DND-41 (cell line): ENCODE measurements around the gene SPTBN5.

Experiments
- ATAC-seq: fragments of 200-7000 bp; cut with Tn5 transposase; 3 replicates; pipeline ENCODE4 v1.9.1; 2021; ENCODE audit warnings: low read depth; ENCODE audit not compliant: insufficient read depth
- DNase-seq: peaks from one replicate; pipeline ENCODE4 v3.0.0-alpha.2; 2020
- H2AFZ ChIP-seq: 2 replicates; pipeline ENCODE4 v1.6.0; 2012; ENCODE audit warnings: low read depth, low read length
- H3K27ac ChIP-seq: 2 replicates; pipeline ENCODE4 v1.5.1; 2012; ENCODE audit warnings: low read length, inconsistent platforms
- H3K27me3 ChIP-seq: fragments of 200-600 bp; sonication (generic); 2 replicates; pipeline ENCODE4 v1.6.0; 2012; ENCODE audit warnings: low read length, mild to moderate bottlenecking, inconsistent platforms; ENCODE audit not compliant: insufficient read depth, poor library complexity
- H3K36me3 ChIP-seq: 2 replicates; pipeline ENCODE4 v1.5.1; 2012; ENCODE audit warnings: low read length, inconsistent platforms; ENCODE audit not compliant: insufficient read depth
- H3K4me1 ChIP-seq: 2 replicates; pipeline ENCODE4 v1.5.1; 2012; ENCODE audit warnings: mild to moderate bottlenecking, low read length; ENCODE audit not compliant: insufficient read depth
- H3K4me2 ChIP-seq: 2 replicates; pipeline ENCODE4 v1.6.0; 2012; ENCODE audit warnings: mild to moderate bottlenecking, moderate library complexity, low read length, inconsistent platforms; ENCODE audit not compliant: insufficient read depth
- H3K4me3 ChIP-seq, 2 experiments: fragments of 200-600 bp in 1 of 2; shearing (Covaris generic) in 1 of 2; 2 replicates each; pipeline ENCODE4 v1.5.1; 2012 to 2016; ENCODE audit warnings: inconsistent platforms in 2 of 2, low read length in 2 of 2, mild to moderate bottlenecking in 2 of 2, low read depth in 1 of 2, moderate library complexity in 1 of 2
- H3K79me2 ChIP-seq: 2 replicates; pipeline ENCODE4 v1.6.0; 2012; ENCODE audit warnings: low read length, inconsistent platforms; ENCODE audit not compliant: insufficient read depth
- H3K9ac ChIP-seq: 2 replicates; pipeline ENCODE4 v1.6.0; 2012; ENCODE audit warnings: low read depth, mild to moderate bottlenecking, inconsistent platforms, low read length, moderate library complexity
- H3K9me3 ChIP-seq: 2 replicates; pipeline ENCODE4 v1.5.1; 2012; ENCODE audit warnings: low read length, moderate library complexity, mild to moderate bottlenecking, inconsistent platforms; ENCODE audit not compliant: insufficient read depth, severe bottlenecking
- H4K20me1 ChIP-seq: 2 replicates; pipeline ENCODE4 v1.6.0; 2012; ENCODE audit warnings: low read length; ENCODE audit not compliant: insufficient read depth
- CTCF ChIP-seq: IDR thresholded peaks from 2 replicates; pipeline ENCODE4 v1.5.1; 2012; ENCODE audit warnings: borderline replicate concordance, low read length, moderate library complexity, mild to moderate bottlenecking; ENCODE audit not compliant: poor library complexity, severe bottlenecking; ENCODE audit errors: extremely low read depth
- EZH2 ChIP-seq: IDR thresholded peaks from 3 replicates; pipeline ENCODE4 v1.6.1; 2012; ENCODE audit warnings: borderline replicate concordance, low read depth, mild to moderate bottlenecking, moderate library complexity, low read length, inconsistent platforms; ENCODE audit not compliant: severe bottlenecking

The SPTBN5 gene

GRCh38 chr15:41917767-41918430 lies 24.0 kb upstream of the SPTBN5 start:
- no peak overlapping the region for H2AFZ ChIP-seq
- H3K4me1 ChIP-seq = no peaks in the 10 kb centered on the region
- no peaks in the 10 kb centered on the region for H3K79me2 ChIP-seq
- no peaks in the 10 kb centered on the region for H3K9me3 ChIP-seq
- H3K27me3 ChIP-seq = no peaks in the 10 kb centered on the region
- TF ChIP-seq CTCF (no peak), EZH2 (no peak)
- H3K4me3 ChIP-seq = no peak overlapping the region
- H3K27ac ChIP-seq = no peak overlapping the region
- H3K4me2 ChIP-seq = no peak overlapping the region
- H3K9ac ChIP-seq = no peak overlapping the region
- DNase-seq (no peak), ATAC-seq (no peak)
- no peaks in the 10 kb centered on the region for H4K20me1 ChIP-seq
- no peaks in the 10 kb centered on the region for H3K36me3 ChIP-seq

- Histone ChIP-seq H3K4me1 (no peaks in the 10 kb centered on the region), H3K79me2 (no peaks in the 10 kb centered on the region), H3K9me3 (no peaks in the 10 kb centered on the region), H3K27ac (no peak overlapping the region), H3K4me2 (no peak overlapping the region), H2AFZ (no peak overlapping the region), H3K9ac (no peak overlapping the region), H3K36me3 (no peaks in the 10 kb centered on the region), H4K20me1 (no peaks in the 10 kb centered on the region), H3K4me3 (no peak overlapping the region), H3K27me3 (no peaks in the 10 kb centered on the region)
- no peak for ATAC-seq
- no peak for DNase-seq
- TF ChIP-seq EZH2 (no peak), CTCF (no peak)
Measured at GRCh38 chr15:41915255-41915994, 21.6 kb upstream of the SPTBN5 start.

GRCh38 chr15:41914411-41914810 lies 20.6 kb upstream of the SPTBN5 start:
- DNase-seq = no peak
- Histone ChIP-seq H3K9me3 (no peaks in the 10 kb centered on the region), H3K9ac (no peak overlapping the region), H3K4me2 (no peak overlapping the region), H3K4me3 (no peak overlapping the region), H3K36me3 (no peaks in the 10 kb centered on the region), H3K27me3 (no peaks in the 10 kb centered on the region), H2AFZ (no peak overlapping the region), H3K79me2 (no peaks in the 10 kb centered on the region), H3K27ac (no peak overlapping the region), H3K4me1 (no peaks in the 10 kb centered on the region), H4K20me1 (no peaks in the 10 kb centered on the region)
- TF ChIP-seq EZH2 (no peak), CTCF (no peak)
- no peak for ATAC-seq
